Measurements from ENCODE around the gene DRC1.

Gene DRC1

GRCh38 chr2:26473796-26474195 lies 72.1 kb downstream of the DRC1 start:
- H3K4me3 ChIP-seq (ENCODE audit: low read length): no peak overlapping the region
- DNase-seq (ENCODE audit: low read depth): no peak
- TF ChIP-seq CTCF (conservative IDR thresholded peaks at IDR 0.05; ENCODE audit: low read depth, low read length): no peak

- H3K4me3 ChIP-seq (ENCODE audit: low read length): no peak overlapping the region
- DNase-seq (ENCODE audit: low read depth): no peak
- TF ChIP-seq CTCF (conservative IDR thresholded peaks at IDR 0.05; ENCODE audit: low read depth, low read length): no peak
Observed at GRCh38 chr2:26474261-26474785, 72.6 kb downstream of the DRC1 start.

- no peak for TF ChIP-seq CTCF (conservative IDR thresholded peaks at IDR 0.05; ENCODE audit: low read depth, low read length)
- H3K4me3 ChIP-seq (ENCODE audit: low read length): no peak overlapping the region
- DNase-seq (ENCODE audit: low read depth): no peak
Observed at GRCh38 chr2:26475037-26475436, 73.3 kb downstream of the DRC1 start.

- no peak for DNase-seq (ENCODE audit: low read depth)
- TF ChIP-seq CTCF (conservative IDR thresholded peaks at IDR 0.05; ENCODE audit: low read depth, low read length): no peak
- no peak overlapping the region for H3K4me3 ChIP-seq (ENCODE audit: low read length)
Observed at GRCh38 chr2:26475832-26476501, 74.2 kb downstream of the DRC1 start.

GRCh38 chr2:26477126-26477910 lies 75.6 kb downstream of the DRC1 start:
- no peak for DNase-seq (ENCODE audit: low read depth)
- TF ChIP-seq CTCF (conservative IDR thresholded peaks at IDR 0.05; ENCODE audit: low read depth, low read length): no peak

GRCh38 chr2:26477911-26478253 lies 76.2 kb downstream of the DRC1 start, which contains the start of gene OTOF:
Gene OTOF (minus strand): TSS chr2:26478124.
- no peak within 1 kb of the TSS for H3K4me3 ChIP-seq (ENCODE audit: low read length)

More at GRCh38 chr2:26477126-26477910, 75.6 kb downstream of the DRC1 start:
- H3K4me3 ChIP-seq (ENCODE audit: low read length): no peak overlapping the region

More at GRCh38 chr2:26477911-26478253, 76.2 kb downstream of the DRC1 start, which contains the start of gene OTOF:
- DNase-seq (ENCODE audit: low read depth): peak; percentile 24
- TF ChIP-seq CTCF (conservative IDR thresholded peaks at IDR 0.05; ENCODE audit: low read depth, low read length): no peak

Data from retinal pigment epithelial cell (primary cell).